ENCODE measurements around the gene TTC28.

Gene TTC28

GRCh38 chr22:28014211-28015045 is 665.2 kb downstream of the TTC28 start:
- Mint-ChIP-seq H3K36me3 (ENCODE audit: low read depth) (peaks cover 8% of the 10 kb centered on the region), H3K27me3 (ENCODE audit: low read depth) (peaks cover 4% of the 10 kb centered on the region), H3K4me3 (no peak overlapping the region), H3K4me1 (peaks cover 3% of the 10 kb centered on the region), H3K27ac (no peak overlapping the region), H3K9me3 (no peaks in the 10 kb centered on the region)
- TF ChIP-seq CTCF (IDR thresholded peaks at IDR 0.05; ENCODE audit: unreplicated experiment in 3 of 3), result no peak

- TF ChIP-seq CTCF (IDR thresholded peaks at IDR 0.05; ENCODE audit: unreplicated experiment in 3 of 3), result no peak
- no peak overlapping the region for H3K27ac Mint-ChIP-seq
- H3K4me3 Mint-ChIP-seq, result no peak overlapping the region
- H3K36me3 Mint-ChIP-seq (ENCODE audit: low read depth), result peaks cover 8% of the 10 kb centered on the region
- H3K9me3 Mint-ChIP-seq, result no peaks in the 10 kb centered on the region
- H3K4me1 Mint-ChIP-seq, result peaks cover 6% of the 10 kb centered on the region
- peaks cover 4% of the 10 kb centered on the region for H3K27me3 Mint-ChIP-seq (ENCODE audit: low read depth)
These were observed 666.0 kb downstream of the TTC28 start for GRCh38 chr22:28013611-28014010.

GRCh38 chr22:28012832-28013460 is 666.7 kb downstream of the TTC28 start:
- Mint-ChIP-seq H3K4me1 (peaks cover 6% of the 10 kb centered on the region), H3K27me3 (ENCODE audit: low read depth) (peaks cover 4% of the 10 kb centered on the region), H3K9me3 (no peaks in the 10 kb centered on the region), H3K27ac (no peak overlapping the region), H3K36me3 (ENCODE audit: low read depth) (peaks cover 8% of the 10 kb centered on the region), H3K4me3 (no peak overlapping the region)
- no peak for TF ChIP-seq CTCF (IDR thresholded peaks at IDR 0.05; ENCODE audit: unreplicated experiment in 3 of 3)

- Mint-ChIP-seq H3K4me3 (no peak overlapping the region), H3K27me3 (ENCODE audit: low read depth) (no peaks in the 10 kb centered on the region), H3K9me3 (no peaks in the 10 kb centered on the region), H3K36me3 (ENCODE audit: low read depth) (peaks cover 8% of the 10 kb centered on the region), H3K4me1 (peaks cover 29% of the 10 kb centered on the region), H3K27ac (no peak overlapping the region)
- peak; percentile 89 to 96 (median 95) for TF ChIP-seq CTCF (IDR thresholded peaks at IDR 0.05; ENCODE audit: unreplicated experiment in 3 of 3)
These were observed 670.3 kb downstream of the TTC28 start for GRCh38 chr22:28009272-28009827.

- Mint-ChIP-seq H3K36me3 (ENCODE audit: low read depth) (peaks cover 8% of the 10 kb centered on the region), H3K27ac (no peak overlapping the region), H3K4me1 (peaks cover 36% of the 10 kb centered on the region), H3K4me3 (no peak overlapping the region), H3K27me3 (ENCODE audit: low read depth) (no peaks in the 10 kb centered on the region), H3K9me3 (no peaks in the 10 kb centered on the region)
- no peak for TF ChIP-seq CTCF (IDR thresholded peaks at IDR 0.05; ENCODE audit: unreplicated experiment in 3 of 3)
These were observed 671.0 kb downstream of the TTC28 start for GRCh38 chr22:28008649-28009048.

Measured in nephron (organoid).